Uterus (tissue), 2 donors: ENCODE measurements around the gene HMGXB4.

ENCODE experiments used
- CTCF ChIP-seq, 4 experiments: fragments of 200-600 bp in 2 of 4; fragments of 450-650 bp in 2 of 4; sonication (generic) in 2 of 4; IDR thresholded peaks; one replicate each; pipeline ENCODE4 v1.5.1; 2016 to 2019; ENCODE audit warnings: antibody characterized with exemption in 4 of 4, mild to moderate bottlenecking in 2 of 4, moderate library complexity in 1 of 4
- POLR2A ChIP-seq, 2 donors: fragments of 450-650 bp; IDR thresholded peaks; one replicate each; pipeline ENCODE4 v1.6.1; 2016; ENCODE audit warnings: antibody characterized with exemption in 2 of 2, mild to moderate bottlenecking in 1 of 2, moderate library complexity in 1 of 2

- TF ChIP-seq CTCF (IDR thresholded peaks at IDR 0.05) = no peak
- TF ChIP-seq POLR2A (IDR thresholded peaks at IDR 0.05) = no peak
These were observed 49.2 kb downstream of the HMGXB4 start for GRCh38 chr22:35306350-35306967.
